Measurements from ENCODE around the gene SPATA33.
"Not testable (repeated sequence)": the region's sequence is repeated elsewhere in the genome, so short reads cannot be mapped to it uniquely, and the experiment has no call there.

The SPATA33 gene

DNA sequence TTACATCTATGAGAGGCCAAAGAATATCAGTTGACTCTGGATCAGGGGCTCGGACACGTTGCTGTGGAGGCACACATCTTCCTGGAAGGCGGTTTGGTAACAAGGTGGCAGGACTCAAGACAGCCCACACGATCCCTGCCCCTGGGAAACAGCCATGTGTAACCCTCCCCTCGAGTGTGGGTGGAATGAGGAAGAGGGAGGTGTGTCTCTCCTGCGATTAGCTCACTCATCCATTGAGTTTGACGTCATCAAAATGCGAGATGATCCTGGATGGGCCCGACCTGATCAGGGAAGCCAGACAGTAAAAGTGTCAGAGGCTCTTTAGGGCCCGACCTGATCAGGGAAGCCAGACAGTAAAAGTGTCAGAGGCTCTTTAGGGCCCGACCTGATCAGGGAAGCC, 6.6 kb downstream of the SPATA33 start:
- not testable (repeated sequence) for DNase-seq (ENCODE audit: low spot score)

DNA sequence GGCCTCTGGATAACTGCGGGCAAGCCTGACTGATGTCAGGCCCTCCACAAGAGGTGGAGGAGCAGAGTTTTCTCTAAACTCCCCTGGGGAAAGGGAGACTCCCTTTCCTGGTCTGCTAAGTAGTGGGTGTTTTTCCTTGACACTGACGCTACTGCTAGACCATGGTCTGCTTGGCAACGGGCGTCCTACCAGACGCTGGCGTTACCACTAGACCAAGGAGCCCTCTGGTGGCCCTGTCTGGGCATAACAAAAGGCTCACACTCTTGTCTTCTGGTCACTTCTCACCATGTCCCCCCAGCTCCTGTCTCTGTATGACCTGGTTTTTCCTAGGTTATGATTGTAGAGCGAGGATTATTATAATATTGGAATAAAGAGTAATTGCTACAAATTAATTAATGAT, 9.4 kb downstream of the SPATA33 start:
- DNase-seq (ENCODE audit: low spot score) = peak; percentile 57

DNA sequence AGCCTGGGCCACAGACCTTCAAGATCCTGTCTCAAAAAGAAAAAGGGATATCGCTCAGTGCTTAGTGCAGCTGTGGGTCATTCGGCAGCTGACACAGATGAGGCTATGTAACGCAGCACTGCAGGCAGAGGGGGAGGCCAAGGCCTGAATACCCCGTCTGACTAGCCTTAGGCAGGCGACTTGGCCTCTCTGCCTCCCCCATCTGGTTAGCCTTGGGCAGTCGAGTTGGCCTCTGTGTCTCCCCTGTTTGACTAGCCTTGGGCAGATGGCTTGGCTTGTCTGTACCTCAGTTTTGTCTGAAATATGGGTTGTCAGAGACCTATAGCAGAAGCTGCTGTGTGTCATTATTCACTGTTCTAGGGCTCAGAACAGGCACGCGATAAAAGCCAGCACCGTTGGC, 10.0 kb downstream of the SPATA33 start:
- no peak for DNase-seq (ENCODE audit: low spot score)

DNA sequence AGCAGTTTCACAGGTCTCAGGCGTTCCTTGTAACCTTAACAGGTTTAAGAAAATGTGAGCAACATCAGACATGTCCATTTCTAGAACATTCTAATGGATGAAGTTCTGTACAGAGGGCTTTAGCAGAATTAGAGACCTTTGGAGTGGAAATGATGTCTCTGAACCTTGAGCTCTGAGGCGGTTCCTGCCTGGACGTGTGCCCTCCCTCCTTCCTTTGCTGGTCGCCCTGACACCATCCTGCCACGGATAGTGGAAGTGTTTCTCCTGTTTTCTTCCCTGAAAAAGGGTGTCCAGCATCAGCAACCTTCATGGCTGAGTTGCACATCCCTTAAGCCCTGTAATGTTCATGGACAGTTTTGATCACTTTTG, 11.1 kb downstream of the SPATA33 start:
- DNase-seq (ENCODE audit: low spot score) = no peak

DNA sequence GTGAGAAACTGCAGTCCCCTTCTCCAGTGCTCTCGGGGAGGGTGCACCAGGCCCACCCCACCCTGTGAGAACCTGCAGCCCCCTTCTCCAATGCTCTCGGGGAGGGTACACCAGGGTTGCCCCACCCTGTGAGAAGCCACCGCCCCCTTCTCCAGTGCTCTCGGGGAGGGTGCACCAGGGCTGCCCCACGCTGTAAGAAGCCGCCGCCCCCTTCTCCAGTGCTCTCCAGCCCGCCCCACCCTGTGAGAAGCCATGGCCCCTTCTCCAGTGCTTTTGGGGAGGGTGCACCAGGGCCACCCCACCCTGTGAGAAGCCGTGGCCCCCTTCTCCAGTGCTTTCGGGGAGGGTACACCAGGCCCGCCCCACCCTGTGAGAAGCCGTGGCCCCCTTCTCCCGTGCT, 12.1 kb downstream of the SPATA33 start:
- DNase-seq (ENCODE audit: low spot score) = no peak

DNA sequence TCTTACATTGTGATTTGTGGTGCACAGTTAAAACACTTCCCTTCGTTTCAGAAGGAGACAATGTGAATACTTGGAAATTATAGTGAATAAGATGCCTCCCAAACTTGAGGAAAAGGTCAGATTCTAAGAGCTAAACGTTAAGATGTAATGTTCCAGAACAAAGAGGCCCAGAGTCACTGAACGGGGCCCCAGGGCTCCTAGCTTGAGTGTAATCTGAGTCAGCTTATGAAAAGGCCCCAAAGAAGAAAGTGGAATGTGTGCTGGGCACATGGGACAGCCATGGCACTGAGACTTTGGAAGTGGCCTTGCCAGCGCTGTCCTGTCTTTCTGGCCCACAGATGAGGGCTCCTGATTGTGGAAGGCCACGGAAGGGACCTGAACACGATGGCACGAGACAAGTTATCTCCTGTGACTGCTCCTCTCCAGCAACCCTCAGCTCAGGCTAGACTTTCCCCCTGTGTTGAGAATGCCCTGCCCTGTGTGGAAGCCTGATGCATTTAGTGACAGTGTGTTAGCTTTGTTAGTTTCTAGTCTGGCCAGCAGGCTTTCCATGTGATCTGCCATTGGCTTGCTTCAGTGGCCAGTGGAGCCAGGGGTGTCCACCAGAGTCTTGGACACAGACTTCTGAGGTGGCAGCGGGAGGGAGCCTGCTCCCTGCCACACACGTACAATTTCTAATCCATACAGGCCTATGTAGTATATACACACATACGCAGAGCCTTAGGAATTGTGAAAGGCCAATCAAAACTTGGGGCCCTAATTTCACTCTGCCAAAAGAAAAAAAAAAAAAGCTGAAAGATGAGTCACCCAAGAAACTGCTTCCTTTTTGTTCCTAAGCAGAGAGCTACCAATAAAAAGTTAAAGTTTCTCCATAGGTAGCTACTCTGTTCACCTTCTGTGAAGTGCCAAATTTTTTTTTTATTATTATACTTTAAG, 13.1 kb downstream of the SPATA33 start:
- DNase-seq (ENCODE audit: low spot score) = no peak

DNA sequence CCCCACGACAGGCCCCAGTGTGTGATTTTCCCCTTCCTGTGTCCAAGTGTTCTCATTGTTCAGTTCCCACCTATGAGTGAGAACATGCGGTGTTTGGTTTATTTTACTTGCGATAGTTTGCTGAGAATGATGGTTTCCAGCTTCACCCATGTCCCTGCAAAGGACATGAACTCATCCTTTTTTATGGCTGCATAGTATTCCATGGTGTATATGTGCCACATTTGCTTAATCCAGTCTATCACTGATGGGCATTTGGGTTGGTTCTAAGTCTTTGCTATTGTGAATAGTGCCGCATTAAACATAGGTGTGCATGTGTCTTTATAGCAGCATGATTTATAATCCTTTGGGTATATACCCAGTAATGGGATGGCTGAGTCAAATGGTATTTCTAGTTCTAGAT, 13.9 kb downstream of the SPATA33 start:
- not testable (repeated sequence) for DNase-seq (ENCODE audit: low spot score)

DNA sequence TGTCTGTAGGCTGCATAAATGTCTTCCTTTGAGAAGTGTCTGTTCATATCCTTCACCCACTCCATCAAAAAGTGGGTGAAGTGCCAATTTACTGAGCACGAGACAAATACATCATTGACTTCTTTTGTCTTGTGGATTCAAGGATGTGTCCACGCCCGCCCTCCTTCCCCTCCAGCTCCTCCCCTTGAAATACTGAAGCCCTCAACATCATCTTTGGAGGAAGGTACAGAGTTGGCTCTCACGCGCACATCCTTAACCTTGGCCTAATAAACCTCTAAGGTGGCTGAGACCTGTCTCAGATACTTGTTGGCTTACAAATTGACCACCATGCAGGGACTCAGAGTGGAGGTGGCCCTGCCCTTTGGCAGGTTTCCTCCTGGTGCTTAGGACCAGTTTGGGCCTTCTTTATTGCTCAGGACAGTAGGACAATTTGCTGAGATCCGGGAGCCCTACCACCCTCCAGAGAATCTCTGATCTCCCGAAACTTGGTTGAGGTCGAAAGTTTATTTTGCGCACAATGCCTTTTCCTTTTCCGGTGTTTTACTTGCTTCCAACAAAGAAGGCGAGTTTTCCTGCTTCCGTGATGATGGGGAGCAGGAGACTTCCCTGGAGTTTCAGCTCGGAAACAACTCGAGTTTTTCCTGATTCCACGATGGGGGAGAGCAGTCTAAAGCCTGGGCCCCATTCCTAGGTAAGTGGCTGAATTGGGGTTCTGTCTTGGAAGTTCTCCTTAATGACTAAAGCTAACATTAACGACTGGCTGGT, 14.7 kb downstream of the SPATA33 start:
- DNase-seq (ENCODE audit: low spot score) = no peak

DNA sequence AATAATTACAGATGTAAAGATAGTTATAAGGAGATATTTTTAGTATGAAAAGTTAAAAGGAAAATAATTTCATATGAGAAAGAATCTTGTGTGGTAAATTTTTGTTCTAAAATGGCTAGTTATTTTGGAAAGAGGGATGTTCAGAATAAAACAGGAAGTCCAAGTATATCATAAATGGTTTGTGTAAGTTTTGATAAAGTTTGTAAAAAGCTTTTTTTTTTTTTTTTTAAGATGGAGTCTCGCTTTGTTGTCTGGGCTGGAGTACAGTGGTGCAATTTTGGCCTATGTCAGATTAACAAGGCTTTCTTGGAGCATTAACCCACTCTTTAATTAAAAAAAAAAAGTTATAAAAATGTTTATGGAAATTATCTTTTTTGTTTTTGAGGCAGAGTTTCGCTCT, 20.6 kb downstream of the SPATA33 start:
- no peak for DNase-seq (ENCODE audit: low spot score)

DNA sequence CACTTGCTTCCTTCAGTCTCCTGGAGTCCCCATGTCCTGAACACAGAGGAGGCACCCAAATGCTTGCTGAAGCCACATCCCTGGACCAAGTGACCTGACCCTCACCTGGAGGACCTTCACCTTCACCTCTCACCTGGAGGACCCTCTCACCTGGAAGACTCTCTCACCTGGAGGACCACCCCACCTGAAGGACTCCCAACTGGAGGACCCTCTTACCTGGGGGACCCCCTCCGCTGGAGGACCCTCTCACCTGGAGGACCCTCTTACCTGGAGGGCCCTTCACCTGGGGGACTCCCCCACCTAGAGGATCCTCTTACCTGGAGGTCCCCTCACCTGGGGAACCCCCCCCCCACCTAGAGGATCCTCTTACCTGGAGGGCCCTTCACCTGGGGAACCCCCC, 28.3 kb downstream of the SPATA33 start:
- no peak for DNase-seq (ENCODE audit: low spot score)

DNA sequence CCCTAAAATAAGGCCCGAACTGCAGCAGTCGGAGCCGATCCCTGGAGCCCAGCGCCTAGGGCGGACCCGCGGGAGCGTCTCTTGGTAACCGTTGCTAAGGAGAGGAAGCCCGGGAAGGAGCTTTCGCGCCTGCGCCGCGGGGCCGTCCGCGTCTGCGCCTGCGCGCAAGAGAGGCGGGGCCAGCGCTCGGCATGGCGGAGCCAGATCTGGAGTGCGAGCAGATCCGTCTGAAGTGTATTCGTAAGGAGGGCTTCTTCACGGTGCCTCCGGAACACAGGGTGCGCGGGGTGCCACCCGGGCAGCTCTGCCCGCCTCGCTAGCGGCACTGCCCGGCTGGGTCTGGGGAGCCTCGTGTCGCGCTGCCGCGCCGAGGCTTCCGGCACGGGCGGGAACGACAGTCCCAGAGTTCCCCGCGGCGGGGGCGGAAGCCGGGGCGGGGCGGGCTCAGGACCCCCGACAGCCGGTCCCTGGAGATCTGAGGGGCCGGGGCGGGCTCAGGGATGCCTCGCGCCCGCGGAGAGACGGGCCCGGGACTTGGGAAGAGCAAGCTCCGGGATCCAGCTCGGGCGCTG, 29.0 kb downstream of the SPATA33 start, which contains the start of gene CDK10:
TSS of gene CDK10 (plus strand) at position 170 of the 572 bp plus-strand sequence. CDS start at position 192, 22 bp downstream.
- peak; percentile 93 for DNase-seq (ENCODE audit: low spot score)

DNA sequence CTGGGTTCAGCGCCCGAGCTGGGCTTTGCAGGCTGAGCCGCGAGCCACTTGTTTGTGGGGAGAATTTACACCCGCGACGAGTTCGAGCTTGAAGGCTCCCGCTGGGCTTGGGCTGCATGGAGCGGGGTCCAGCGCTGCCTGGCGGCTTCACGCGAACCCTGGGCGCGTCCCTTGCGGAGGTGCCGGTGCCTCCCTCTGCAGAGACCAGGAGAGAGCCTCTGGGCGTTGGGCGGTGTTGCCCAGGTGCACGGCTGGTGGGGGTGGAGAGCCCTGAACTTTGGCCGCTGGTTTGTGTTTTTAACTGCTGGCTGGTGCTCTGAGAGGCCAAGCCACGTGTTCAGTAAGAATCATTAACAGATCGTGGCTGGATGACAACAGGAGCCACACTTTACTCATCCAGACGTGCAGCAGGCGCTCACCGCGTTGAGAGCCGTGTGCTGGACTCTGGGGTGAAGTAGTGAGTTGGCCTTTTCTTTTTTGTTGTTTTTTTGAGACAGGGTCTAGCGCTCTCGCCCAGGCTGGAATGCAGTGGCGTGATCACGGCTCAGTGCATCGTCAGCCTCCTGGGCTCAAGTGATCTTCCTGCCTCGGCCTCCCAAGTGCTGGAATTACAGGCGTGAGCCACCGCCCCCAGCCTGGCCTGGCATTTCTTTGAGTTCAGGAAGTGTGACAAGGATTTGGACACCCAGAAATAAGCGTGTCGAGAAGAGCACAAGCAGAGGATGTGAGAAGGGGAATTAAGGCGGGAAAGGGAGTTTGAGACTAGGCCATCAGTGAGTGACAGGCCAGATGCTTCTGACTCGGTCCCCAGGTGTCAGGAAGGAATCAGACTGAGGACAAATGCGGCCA, 29.7 kb downstream of the SPATA33 start:
- DNase-seq (ENCODE audit: low spot score) = peak; percentile 76

DNA sequence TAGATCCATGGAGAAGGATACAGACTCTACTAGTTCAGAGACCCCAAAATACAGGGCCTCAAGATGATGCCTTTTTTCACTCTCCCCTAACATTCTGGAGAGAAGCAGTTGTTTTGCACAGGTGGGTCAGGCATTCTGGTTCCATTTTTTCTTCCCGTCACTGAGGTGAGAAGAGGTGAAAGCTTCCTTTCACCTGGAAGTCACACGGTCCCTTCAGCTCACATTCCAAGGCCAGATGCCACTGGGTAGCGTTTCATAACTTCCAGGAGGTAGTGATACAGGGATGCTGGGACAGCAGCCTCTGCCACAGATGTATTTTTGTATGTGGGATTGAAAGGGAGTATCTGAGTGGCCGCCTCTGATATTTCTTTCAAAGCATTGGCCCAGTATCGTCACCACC, 30.8 kb downstream of the SPATA33 start:
- no peak for DNase-seq (ENCODE audit: low spot score)

DNA sequence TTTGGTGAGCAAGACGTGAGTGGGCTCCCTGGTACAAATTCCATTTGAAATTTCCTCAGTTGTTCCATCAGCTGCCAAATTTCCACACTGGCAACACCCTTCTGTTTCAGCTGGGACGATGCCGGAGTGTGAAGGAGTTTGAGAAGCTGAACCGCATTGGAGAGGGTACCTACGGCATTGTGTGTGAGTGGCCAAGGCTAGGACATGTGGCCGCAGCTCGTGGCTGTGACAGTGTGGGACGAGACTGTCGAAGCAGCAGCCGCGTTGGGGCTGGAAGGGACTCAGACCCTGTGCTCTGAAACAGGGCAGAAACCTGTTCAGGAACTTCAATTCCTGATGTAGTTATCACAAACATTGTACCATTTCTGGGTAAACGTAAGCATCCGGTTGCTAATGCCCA, 31.5 kb downstream of the SPATA33 start:
- no peak for DNase-seq (ENCODE audit: low spot score)

DNA sequence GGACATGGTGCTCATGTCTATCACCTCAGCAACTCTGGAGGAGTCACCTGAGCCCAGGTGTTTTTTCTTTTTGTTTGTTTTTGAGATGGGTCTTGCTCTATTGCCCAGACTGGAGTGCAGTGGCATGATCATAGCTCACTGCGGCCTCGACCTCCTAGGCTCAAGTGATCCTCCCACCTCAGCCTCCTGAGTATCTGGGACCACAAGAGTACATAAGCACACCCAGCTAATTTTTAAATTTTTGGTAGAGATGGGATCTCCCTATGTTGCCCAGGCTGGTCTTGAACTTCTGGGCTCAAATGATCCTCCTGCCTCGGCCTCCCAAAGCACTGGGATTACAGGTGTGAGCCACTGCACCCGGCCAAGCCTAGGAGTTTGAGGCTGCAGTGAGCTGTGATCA, 32.0 kb downstream of the SPATA33 start:
- DNase-seq (ENCODE audit: low spot score) = not testable (repeated sequence)

DNA sequence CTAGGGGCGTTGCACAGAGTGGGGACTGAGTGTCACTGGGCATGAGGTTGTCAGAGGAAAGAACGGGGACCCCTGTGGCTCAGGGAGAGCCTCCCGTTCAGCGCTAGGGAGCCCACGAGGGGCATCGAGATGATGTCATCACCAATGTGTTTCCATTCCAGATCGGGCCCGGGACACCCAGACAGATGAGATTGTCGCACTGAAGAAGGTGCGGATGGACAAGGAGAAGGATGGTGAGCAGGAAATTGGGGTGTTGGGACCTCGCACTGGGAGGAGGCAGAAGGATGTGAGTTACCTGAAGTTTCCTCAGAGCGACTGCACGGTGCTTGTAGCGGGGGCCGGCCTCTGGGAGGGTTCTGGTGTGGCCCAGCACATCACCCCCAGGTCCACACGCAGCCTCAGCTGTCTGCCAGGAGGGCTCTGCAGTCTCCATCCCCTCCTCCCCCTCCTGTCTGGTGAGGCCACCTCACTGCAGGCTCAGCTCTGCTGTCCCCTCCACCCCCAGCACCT, 32.8 kb downstream of the SPATA33 start:
- no peak for DNase-seq (ENCODE audit: low spot score)

DNA sequence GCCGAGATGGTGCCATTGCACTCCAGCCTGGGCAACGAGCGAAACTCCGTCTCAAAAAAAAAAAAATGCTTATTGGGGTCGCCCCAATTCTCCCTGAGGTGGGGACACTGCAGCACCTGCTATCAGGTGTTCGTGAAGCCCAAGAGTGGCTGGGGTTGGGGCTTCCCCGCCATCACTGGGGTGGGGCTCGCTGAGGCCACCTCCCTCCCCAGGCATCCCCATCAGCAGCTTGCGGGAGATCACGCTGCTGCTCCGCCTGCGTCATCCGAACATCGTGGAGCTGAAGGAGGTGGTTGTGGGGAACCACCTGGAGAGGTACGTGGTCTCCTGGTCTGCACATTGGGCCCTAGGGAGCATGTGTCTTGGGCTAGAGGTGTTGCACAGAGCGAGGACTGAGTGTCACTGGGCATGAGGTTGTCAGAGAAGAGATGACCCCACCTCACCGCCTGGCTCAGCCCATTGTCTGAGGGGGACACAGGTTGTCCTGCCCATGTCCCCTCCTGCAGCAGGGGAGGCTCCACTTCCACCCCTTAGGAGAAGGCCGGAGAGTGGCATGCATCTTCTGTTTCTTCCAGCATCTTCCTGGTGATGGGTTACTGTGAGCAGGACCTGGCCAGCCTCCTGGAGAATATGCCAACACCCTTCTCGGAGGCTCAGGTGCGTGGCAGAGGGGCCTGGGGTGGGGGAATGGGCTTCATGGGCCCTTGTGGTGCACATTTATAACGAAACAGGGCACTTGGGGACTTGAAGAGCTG, 33.8 kb downstream of the SPATA33 start:
- no peak for DNase-seq (ENCODE audit: low spot score)

DNA sequence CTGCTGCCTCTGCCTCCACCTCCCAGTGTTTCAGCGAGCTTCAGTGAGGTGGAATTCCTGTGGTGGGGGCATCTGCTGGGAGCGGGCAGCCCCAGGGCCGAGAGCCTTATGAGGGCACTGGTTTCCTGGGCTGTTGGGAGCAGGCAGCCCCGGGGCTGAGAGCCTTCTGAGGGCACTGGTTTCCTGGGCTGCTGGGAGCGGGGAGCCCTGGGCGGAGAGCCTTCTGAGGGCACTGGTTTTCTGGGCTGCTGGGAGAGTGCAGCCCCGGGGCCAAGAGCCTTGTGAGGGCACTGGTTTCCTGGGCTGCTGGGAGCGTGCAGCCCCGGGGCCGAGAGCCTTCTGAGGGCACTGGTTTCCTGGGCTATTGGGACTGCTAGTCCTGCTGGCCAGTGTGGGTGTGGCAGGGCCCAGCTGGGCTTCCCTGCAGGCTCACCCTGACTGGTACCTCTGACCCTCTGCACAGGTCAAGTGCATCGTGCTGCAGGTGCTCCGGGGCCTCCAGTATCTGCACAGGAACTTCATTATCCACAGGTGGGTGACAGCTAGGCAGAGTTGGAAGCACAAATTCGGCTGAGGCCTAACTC, 34.4 kb downstream of the SPATA33 start:
- DNase-seq (ENCODE audit: low spot score) = no peak

DNA sequence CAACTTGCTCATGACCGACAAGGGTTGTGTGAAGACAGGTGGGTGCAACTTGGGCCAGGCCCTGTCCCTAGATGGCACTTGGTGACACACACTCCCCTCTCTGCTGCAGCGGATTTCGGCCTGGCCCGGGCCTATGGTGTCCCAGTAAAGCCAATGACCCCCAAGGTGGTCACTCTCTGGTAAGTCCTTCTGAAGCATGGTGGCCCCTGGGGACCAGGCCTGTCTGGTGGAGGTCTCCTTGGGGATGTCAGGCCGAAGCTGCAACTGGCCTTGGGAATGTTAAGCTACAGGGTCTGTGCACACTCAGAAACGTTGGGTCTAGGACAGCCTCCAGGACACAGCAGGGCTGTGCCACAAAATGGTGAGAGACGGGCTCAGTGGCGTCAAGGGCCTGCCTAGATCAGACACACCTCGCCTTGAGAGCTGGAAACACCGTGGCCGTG, 35.7 kb downstream of the SPATA33 start:
- DNase-seq (ENCODE audit: low spot score) = no peak
